ENCODE data around the gene CRTAP. TPM values are rescaled to one million over a fixed set of nuclear protein-coding genes. Genes with fewer than 3 reads are reported as not detected.

The CRTAP gene
- total and polyA plus RNA-seq, 2 of the 13 experiments (the other 11 are each of a cell fraction or from before 2014, with no cell fraction given): 54.2 to 119 TPM

GRCh38 chr3:33113772-33114621 is at the start of gene CRTAP (continued):
- TF ChIP-seq RNF2 (conservative IDR thresholded peaks at IDR 0.05; ENCODE audit: low read depth): peak; percentile 68
- no peak for TF ChIP-seq MBD4 (IDR thresholded peaks at IDR 0.05; ENCODE audit: borderline replicate concordance, low read length)
- TF ChIP-seq CBFB (CRISPR knock-in tag; IDR thresholded peaks at IDR 0.05): peak; percentile 34; the same call in 1 of the 2 replicates
- TF ChIP-seq SRSF4 (IDR thresholded peaks at IDR 0.05; ENCODE audit: low read depth, low read length, poor library complexity, severe bottlenecking): peak; percentile 48
- TF ChIP-seq SP5 (CRISPR knock-in tag; IDR thresholded peaks at IDR 0.05; ENCODE audit: borderline replicate concordance, low read depth): peak; percentile 34; the same call in 1 of the 2 replicates
- no peak for TF ChIP-seq ZKSCAN8 (CRISPR knock-in tag; IDR thresholded peaks at IDR 0.05; ENCODE audit: borderline replicate concordance)
- TF ChIP-seq GLMP (CRISPR knock-in tag; IDR thresholded peaks at IDR 0.05; ENCODE audit: borderline replicate concordance): no peak
- TF ChIP-seq ASH2L (IDR thresholded peaks at IDR 0.05; ENCODE audit: insufficient read length, low read depth, low read length): peak; percentile 76
- TF ChIP-seq, protein P1, sequence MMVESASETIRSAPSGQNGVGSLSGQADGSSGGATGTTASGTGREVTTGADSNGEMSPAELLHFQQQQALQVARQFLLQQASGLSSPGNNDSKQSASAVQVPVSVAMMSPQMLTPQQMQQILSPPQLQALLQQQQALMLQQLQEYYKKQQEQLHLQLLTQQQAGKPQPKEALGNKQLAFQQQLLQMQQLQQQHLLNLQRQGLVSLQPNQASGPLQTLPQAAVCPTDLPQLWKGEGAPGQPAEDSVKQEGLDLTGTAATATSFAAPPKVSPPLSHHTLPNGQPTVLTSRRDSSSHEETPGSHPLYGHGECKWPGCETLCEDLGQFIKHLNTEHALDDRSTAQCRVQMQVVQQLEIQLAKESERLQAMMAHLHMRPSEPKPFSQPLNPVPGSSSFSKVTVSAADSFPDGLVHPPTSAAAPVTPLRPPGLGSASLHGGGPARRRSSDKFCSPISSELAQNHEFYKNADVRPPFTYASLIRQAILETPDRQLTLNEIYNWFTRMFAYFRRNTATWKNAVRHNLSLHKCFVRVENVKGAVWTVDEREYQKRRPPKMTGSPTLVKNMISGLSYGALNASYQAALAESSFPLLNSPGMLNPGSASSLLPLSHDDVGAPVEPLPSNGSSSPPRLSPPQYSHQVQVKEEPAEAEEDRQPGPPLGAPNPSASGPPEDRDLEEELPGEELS (CRISPR knock-in tag; IDR thresholded peaks at IDR 0.05): no peak
- TF ChIP-seq ZNF432 (CRISPR knock-in tag; IDR thresholded peaks at IDR 0.05; ENCODE audit: borderline replicate concordance): no peak
- TF ChIP-seq RARA (CRISPR knock-in tag; IDR thresholded peaks at IDR 0.05): peak; percentile 48
- no peak for TF ChIP-seq ZNF652 (CRISPR knock-in tag; IDR thresholded peaks at IDR 0.05; ENCODE audit: borderline replicate concordance, low read depth)
- TF ChIP-seq TARDBP (CRISPR knock-in tag; IDR thresholded peaks at IDR 0.05): no peak; the same call in 1 of the 2 replicates
- no peak for TF ChIP-seq TBL1XR1 (IDR thresholded peaks at IDR 0.05; ENCODE audit: borderline replicate concordance, low read length, partially characterized antibody)
- no peak for TF ChIP-seq ADNP (CRISPR knock-in tag; IDR thresholded peaks at IDR 0.05)
- TF ChIP-seq AHR (CRISPR knock-in tag; IDR thresholded peaks at IDR 0.05): no peak
- TF ChIP-seq ZNF891 (CRISPR knock-in tag; IDR thresholded peaks at IDR 0.05): no peak
- TF ChIP-seq NPAS2 (CRISPR knock-in tag; IDR thresholded peaks at IDR 0.05; ENCODE audit: borderline replicate concordance): no peak
- no peak for TF ChIP-seq DNMT3B (CRISPR knock-in tag; conservative IDR thresholded peaks at IDR 0.05)
- no peak for TF ChIP-seq ZNF382 (CRISPR knock-in tag; IDR thresholded peaks at IDR 0.05; ENCODE audit: borderline replicate concordance)
- no peak for TF ChIP-seq KLF11 (CRISPR knock-in tag; IDR thresholded peaks at IDR 0.05)
- peak; percentile 53; the same call in 1 of the 2 replicates for TF ChIP-seq ZNF33B (CRISPR knock-in tag; IDR thresholded peaks at IDR 0.05)
- TF ChIP-seq ZNF30 (CRISPR knock-in tag; IDR thresholded peaks at IDR 0.05): no peak
- TF ChIP-seq POLR2G (IDR thresholded peaks at IDR 0.05; ENCODE audit: low read depth, low read length): peak; percentile 75
- 0 out of 2 replicates have a peak, but pooled peaks have one; percentile 55 for TF ChIP-seq ZNF414 (CRISPR knock-in tag; IDR thresholded peaks at IDR 0.05)
- no peak for TF ChIP-seq NCOA2 (CRISPR knock-in tag; IDR thresholded peaks at IDR 0.05)
- peak; percentile 97 for TF ChIP-seq ZIK1 (CRISPR knock-in tag; IDR thresholded peaks at IDR 0.05; ENCODE audit: borderline replicate concordance, low read depth)
- no peak for TF ChIP-seq JUNB (CRISPR knock-in tag; IDR thresholded peaks at IDR 0.05; ENCODE audit: borderline replicate concordance)
- no peak for TF ChIP-seq ZNF768 (CRISPR knock-in tag; IDR thresholded peaks at IDR 0.05)

Measured in HepG2 (cell line).